Subcutaneous adipose tissue (tissue), 4 donors: ENCODE results near the gene ZNF208. TPM values are rescaled to one million over a fixed set of nuclear protein-coding genes. Genes with fewer than 3 reads are reported as not detected.

ENCODE experiments used
- total RNA-seq, 4 donors: library from RNA; depleted of rRNA; stranded (reverse); fragments of >200 nt; gene quantifications; one replicate each; pipeline ENCODE4 v1.1.0, GENCODE V29; 2016
- TF ChIP-seq, protein P1 (sequence below): fragments of 450-650 bp; IDR thresholded peaks from one replicate; pipeline ENCODE4 v1.5.1; 2016; ENCODE audit warnings: low read depth, mild to moderate bottlenecking, control low read depth, antibody characterized with exemption, moderate library complexity

ZNF208 gene
- total RNA-seq, 4 donors from 2014 or later, result 1.9 to 9.3 (median 3.6) TPM

DNA sequence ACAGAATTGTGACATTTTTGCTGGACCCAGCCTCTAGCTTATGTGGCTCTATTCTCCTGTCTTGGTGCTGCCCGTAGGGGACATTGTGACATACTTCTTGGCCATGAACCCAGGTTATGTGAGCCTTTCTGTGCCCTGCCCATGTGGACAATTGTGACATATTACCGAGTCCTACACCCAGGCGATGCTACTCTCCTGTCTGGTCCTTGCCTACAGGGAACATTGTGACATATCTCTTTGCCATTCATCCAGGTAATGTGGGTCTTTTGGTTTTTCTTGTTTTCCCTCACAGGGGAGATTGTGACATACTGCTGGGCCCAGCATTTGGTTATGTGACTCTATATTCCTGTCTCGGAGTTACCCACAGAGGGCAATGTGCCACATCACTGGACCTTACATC is 103.2 kb downstream of the ZNF208 start:
- TF ChIP-seq, protein P1, sequence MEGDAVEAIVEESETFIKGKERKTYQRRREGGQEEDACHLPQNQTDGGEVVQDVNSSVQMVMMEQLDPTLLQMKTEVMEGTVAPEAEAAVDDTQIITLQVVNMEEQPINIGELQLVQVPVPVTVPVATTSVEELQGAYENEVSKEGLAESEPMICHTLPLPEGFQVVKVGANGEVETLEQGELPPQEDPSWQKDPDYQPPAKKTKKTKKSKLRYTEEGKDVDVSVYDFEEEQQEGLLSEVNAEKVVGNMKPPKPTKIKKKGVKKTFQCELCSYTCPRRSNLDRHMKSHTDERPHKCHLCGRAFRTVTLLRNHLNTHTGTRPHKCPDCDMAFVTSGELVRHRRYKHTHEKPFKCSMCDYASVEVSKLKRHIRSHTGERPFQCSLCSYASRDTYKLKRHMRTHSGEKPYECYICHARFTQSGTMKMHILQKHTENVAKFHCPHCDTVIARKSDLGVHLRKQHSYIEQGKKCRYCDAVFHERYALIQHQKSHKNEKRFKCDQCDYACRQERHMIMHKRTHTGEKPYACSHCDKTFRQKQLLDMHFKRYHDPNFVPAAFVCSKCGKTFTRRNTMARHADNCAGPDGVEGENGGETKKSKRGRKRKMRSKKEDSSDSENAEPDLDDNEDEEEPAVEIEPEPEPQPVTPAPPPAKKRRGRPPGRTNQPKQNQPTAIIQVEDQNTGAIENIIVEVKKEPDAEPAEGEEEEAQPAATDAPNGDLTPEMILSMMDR, result no peak

DNA sequence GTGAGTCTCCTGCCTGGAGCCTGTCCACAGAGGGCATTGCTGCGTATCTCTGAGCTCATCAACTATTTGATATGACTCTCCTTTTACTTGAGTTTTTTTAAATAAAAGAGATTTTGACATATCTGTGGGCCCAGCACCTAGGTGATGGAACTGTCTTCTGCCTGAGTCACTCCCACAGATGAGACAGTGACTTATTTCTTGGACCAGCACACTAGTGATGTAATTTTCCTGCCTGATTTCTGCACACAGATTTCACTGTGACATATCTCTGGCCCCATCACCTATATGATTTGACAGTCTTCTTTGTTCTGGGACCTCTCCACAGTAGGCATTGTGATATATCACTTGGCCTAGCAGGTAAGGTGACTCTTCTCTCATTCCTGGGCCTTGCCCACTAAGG is 108.2 kb downstream of the ZNF208 start:
- TF ChIP-seq, protein P1, result no peak

DNA sequence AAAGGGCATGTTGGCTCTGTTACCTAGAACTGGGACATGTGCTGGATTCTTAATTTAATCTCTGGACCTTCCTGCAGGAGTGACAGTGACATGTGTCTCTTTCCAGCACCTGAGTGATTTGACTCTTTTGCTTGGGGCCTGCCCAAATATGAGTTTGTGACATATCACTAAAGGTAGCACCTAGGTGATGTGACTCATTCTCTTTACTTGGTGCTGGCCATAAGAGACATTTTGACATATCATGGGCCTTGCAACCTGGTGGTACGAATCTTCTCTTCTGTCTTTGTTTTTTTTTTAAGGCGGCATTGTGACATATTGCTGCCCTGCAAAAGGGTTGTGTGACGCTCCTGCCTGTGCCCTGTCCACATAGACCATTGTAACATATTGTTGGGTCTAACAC is 108.9 kb downstream of the ZNF208 start:
- TF ChIP-seq, protein P1, result no peak

DNA sequence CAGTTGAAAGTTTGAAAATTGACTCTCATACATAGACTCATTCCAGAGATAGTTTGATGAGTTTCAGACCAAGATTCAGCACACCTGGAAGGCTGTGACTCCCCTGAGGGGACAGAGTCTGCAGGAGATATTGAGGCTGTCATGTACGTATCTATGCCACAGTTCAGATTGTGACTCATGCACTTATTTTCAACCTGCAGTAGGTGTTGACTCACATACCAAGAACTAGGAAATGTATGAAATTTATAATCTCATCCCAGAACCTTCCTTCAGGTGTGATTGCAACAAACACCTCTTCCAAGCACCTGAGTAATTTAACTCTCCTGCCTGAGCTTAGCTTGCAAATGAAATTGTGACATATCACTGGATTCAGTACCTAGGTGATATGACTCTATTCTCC is 110.3 kb downstream of the ZNF208 start:
- TF ChIP-seq, protein P1, result no peak

DNA sequence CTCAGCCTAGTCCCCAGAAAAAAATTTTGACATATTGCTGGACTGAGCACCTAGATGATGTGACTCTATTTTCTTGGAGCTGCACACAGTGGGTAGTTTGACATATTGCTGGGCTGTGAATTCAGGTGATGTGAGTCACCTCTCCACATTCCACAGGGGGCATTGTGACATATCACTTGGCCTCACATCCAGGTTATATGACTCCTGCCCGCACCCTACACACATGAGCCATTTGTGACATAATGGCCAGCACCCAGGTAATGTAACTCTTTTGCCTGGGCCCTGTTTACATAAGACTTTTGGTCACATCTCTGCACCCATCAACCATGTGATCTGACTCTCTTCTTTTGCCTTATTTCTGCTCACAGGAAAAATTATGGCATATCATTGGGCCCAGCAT is 119.7 kb downstream of the ZNF208 start:
- TF ChIP-seq, protein P1, result no peak

DNA sequence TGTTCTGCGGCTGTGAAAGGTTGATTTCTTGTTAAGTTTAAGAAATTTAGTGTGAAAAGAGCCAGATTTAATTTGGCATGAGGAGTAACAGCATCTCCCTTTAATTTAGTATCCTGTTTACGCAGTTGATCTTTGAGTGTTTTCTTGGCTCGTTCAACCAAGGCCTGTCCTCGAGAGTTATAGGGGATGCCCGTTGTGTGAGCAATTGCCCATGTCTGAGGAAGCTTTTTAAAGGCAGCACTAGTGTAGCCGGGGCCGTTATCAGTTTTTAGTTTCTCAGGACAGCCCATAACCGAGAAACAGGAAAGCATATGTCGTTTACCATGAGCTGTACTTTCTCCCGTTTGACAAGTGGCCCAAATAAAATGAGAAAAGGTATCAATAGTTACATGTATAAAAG is 127.2 kb downstream of the ZNF208 start:
- TF ChIP-seq, protein P1, result no peak

Other genes starting within 250 kb of the ZNF208 start
- gene ZNF100, start 243.4 kb downstream of the ZNF208 start, total RNA-seq, result 10 to 100 TPM in 1 of 4 donors, 1 to 10 TPM in 3; 5.1 to 11.4 (median 7.9) TPM
- 10 to 100 TPM; 16.7 to 28.6 (median 18.1) TPM for gene ZNF43, start 174.8 kb downstream of the ZNF208 start, total RNA-seq
- gene ZNF257, start 41.5 kb upstream of the ZNF208 start, total RNA-seq, result 1 to 10 TPM in 3 of 4 donors, under 1 TPM in 1; 0.75 to 1.9 (median 1.6) TPM
- 1 to 10 TPM in 3 of 4 donors, under 1 TPM in 1; 0.88 to 4.2 (median 1.2) TPM for gene ZNF676, start 186.0 kb upstream of the ZNF208 start, total RNA-seq